GM12874 (cell line): Measurements from ENCODE around the gene CHRNB4.

ENCODE experiments used
- TF ChIP-seq, protein P1 (sequence below): IDR thresholded peaks from 2 replicates; pipeline ENCODE4 v1.5.1; 2011; ENCODE audit warnings: low read depth, mild to moderate bottlenecking, control low read depth, low read length, moderate library complexity; ENCODE audit not compliant: insufficient read depth

CHRNB4 gene

GRCh38 chr15:78673917-78674444 lies 33.0 kb upstream of the CHRNB4 start:
- TF ChIP-seq, protein P1, sequence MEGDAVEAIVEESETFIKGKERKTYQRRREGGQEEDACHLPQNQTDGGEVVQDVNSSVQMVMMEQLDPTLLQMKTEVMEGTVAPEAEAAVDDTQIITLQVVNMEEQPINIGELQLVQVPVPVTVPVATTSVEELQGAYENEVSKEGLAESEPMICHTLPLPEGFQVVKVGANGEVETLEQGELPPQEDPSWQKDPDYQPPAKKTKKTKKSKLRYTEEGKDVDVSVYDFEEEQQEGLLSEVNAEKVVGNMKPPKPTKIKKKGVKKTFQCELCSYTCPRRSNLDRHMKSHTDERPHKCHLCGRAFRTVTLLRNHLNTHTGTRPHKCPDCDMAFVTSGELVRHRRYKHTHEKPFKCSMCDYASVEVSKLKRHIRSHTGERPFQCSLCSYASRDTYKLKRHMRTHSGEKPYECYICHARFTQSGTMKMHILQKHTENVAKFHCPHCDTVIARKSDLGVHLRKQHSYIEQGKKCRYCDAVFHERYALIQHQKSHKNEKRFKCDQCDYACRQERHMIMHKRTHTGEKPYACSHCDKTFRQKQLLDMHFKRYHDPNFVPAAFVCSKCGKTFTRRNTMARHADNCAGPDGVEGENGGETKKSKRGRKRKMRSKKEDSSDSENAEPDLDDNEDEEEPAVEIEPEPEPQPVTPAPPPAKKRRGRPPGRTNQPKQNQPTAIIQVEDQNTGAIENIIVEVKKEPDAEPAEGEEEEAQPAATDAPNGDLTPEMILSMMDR = no peak

DNA sequence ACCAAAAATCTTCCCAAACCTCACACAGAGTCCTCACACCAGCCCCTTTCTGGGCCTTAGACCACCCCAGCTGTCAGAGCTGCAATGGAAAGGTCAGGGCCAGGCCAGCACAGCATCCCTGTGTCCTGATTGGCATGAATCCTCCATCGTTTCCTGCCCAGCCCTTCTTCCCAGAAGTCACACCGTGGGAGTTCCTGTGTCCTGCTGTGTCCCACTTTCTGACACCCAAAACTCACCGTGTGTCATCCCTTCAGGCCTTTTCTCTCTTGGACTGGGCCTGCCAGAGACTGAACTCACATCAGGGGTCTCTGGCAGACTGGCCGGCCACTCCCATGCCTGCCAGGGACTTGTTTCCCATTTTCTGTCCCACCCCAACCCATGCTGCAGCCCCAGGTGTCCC lies 32.5 kb upstream of the CHRNB4 start:
- TF ChIP-seq, protein P1 = no peak

DNA sequence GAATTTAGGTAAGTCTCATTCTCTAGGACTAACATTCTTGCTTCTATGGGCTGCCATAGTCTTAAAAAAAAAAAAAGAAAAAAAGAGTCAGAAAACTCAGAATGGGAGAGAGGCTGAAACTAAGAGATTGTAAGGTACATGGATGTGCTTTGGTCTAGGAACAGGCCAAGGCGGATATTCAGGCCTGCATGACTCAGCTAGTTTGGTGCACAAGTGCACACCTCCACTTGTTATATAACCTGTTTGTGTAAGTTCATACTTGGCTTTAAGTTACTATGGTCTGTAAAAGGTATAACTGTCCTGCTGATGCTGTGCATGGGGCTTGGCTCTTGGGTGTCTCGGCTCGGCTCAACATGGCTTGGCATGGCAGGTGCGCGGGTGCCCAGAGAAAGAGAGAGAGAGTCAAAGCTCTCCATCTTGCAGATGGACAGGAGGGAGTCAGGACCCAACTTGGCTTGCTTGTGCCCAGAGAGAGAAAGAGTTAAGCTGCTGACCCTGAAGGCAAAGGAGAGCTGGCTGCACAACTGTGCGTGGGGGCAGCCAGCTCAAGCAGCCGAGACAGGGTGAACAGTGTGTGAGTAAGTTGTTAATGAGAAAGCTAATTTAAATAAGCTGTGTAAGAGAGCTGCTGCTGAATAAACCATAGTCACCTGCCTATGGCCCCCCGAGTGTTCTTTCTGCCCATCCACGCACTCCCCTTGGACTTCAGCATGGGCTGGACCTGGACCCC lies 31.4 kb upstream of the CHRNB4 start:
- TF ChIP-seq, protein P1 = no peak

DNA sequence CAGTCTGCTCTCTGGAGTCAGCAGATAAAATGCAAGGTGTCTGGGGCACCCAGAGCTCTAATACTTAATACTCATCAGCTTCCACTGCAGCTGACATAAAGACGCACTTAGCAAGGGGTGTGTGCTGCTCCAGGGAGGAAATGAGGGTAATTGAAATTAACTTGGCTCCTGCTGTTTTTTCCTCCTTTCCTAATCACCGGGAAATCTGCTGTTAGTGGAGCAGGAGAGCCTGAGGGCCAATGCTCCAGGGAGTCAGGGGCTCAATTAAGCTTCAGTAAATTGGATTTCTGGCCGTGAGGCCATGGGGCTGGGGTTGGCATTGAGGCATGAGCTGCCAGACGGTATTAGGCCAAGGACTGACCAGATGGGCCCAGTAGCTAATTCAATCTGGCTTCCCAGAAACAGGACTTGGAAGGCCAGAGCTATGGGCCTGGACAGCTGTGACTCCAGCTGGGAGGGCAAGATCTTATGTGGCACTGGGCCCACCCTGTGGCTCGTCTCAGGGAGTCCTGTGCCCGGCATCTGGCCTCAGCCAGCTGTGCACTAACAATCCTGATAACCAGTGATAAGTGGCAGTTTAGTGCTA lies 30.7 kb upstream of the CHRNB4 start:
- TF ChIP-seq, protein P1 = no peak

GRCh38 chr15:78668987-78669386 lies 28.0 kb upstream of the CHRNB4 start:
- TF ChIP-seq, protein P1 = no peak

DNA sequence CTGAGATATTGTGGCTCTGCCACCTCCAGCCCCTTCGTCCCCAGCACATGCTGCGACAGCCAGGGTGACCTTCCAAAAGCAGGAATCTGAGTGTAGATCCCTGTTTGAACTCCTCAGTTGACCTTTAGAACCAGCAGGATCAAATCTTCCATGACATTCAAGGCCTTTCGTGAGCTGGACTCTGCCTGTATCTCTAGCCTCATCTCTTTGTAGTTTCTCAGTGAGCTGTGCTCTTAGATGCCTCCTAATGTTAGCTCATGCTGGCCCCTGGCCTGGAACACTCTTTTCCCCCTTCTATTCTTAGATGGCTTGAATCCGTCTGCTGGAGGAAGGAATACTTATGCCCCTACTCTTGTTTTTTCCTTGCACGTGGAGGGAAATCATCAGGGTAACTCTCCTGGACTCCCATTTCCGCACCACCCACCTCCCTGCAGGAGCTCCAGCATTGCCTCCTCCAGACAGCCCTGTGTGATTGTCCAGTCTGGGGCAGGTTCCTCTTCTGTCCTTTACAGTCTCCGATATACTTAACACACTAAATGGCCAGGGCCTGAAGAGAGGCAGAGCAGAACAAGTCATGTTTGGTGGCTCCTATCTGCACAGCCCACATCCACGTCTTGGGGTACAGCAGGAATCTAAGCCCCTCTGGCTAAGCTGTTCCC lies 26.7 kb upstream of the CHRNB4 start:
- TF ChIP-seq, protein P1 = no peak

DNA sequence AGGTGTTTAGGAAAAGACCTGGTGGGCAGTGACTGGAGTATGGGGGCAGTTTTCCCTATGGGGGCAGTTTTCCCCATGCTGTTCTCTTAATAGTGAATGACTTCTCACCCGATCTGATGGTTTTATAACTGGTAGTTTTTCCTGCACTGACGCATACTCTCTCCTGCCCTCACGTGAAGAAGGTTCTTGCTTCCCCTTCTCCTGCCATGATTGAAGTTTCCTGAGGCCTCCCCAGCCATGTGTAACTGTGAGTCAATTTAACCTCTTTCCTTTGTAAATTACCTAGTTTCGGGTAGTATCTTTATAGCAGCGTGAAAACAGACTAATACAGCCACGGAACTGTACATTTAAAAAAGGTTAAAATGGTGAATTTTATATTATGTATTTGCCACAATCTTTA lies 25.0 kb upstream of the CHRNB4 start:
- TF ChIP-seq, protein P1 = no peak
